Fibroblast of pulmonary artery (primary cell): ENCODE measurements around the gene CD2BP2.
"Not testable (repeated sequence)": the region's sequence is repeated elsewhere in the genome, so short reads cannot be mapped to it uniquely, and the experiment has no call there.

Experiments
- DNase-seq: peaks from one replicate; pipeline ENCODE4 v3.0.0-alpha.2; 2010; ENCODE audit warnings: low read depth
- H3K4me3 ChIP-seq: replicated peaks from 2 replicates; pipeline ENCODE4 v1.5.1; 2011; ENCODE audit warnings: low read depth, mild to moderate bottlenecking, control low read depth, low read length, moderate library complexity
- TF ChIP-seq, protein P1 (sequence below): IDR thresholded peaks from 2 replicates; pipeline ENCODE4 v1.5.1; 2011; ENCODE audit warnings: mild to moderate bottlenecking, control low read depth, low read length, inconsistent platforms; ENCODE audit errors: missing control alignments

CD2BP2 gene

DNA sequence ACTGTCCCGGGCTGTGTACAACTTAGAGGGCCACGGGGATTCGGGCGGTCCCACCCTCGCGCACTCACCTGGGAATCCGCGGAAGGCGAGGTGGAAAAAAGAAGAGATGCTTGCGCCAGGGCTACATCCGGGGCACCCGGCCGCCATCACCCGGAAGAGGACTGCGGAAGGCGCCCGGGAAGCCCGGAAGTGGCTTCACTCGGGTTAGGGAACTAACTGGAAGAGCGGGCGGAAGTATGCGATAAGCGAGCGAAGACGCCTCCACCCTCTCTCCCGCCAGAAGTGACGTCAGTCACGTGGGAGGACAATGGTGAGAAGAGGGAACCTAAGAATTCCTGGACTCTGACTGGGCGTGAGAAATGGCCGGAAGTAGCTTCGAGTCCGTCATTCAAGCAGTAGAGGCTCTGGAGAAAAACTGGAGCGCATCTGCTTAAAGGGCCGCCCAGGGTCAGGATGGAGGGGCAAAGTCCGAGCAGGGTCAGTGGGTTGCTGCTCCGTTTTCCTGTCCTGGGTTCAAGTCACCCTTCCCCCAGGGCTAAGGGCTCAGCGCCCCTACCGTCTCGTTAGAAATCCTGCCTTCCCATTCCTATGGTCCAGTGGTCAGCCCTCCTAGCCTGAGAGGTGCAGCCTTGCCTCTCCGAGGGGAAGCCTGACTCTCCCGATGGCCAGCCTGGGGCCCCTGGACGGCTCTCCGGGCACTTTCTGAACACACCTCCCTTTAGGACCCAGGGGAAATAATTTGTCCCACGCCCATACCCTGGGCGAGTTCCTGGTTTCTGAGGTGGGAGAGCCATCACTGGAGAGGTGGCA, at the start of gene CD2BP2:
Gene CD2BP2, minus strand, starts transcription at position 165 of the 810 bp plus-strand sequence. CDS start 627 bp downstream, outside the sequence.
- peak within 1 kb of the TSS; percentile 78 for H3K4me3 ChIP-seq
- peak; percentile 100 for DNase-seq
- TF ChIP-seq, protein P1, sequence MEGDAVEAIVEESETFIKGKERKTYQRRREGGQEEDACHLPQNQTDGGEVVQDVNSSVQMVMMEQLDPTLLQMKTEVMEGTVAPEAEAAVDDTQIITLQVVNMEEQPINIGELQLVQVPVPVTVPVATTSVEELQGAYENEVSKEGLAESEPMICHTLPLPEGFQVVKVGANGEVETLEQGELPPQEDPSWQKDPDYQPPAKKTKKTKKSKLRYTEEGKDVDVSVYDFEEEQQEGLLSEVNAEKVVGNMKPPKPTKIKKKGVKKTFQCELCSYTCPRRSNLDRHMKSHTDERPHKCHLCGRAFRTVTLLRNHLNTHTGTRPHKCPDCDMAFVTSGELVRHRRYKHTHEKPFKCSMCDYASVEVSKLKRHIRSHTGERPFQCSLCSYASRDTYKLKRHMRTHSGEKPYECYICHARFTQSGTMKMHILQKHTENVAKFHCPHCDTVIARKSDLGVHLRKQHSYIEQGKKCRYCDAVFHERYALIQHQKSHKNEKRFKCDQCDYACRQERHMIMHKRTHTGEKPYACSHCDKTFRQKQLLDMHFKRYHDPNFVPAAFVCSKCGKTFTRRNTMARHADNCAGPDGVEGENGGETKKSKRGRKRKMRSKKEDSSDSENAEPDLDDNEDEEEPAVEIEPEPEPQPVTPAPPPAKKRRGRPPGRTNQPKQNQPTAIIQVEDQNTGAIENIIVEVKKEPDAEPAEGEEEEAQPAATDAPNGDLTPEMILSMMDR: no peak

DNA sequence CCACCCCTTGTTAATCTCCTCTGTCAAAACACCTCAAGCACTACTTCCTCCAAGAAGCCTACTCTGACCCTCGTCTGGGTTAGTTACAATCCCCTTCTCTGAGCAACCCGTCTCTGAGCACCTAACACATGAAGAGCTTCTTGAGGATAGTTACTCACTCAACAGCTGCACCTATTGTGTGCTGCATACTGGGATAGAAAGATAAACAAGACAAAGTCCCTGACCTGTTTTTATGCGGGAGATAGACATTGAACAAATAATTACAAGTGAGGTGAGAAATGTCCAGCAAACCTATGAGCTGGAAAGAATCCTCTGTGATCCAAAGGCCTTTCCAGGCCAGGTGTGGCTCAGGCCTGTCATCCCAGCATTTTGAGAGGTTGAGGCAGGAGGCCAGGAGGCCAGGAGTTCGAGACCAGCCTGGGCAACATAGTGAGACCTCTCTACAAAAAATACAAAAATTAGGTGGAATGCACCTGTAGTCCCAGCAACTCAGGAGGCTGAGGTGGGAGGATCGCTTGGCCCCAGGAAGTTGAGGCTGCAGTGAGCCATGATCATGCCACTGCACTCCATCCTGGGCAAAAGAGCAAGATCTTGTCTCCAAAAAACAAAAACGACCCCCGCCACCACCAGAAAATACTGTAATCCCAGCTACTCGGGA, 46.8 kb upstream of the CD2BP2 start:
- TF ChIP-seq, protein P1: no peak
- no peak overlapping the region for H3K4me3 ChIP-seq
- no peak for DNase-seq

DNA sequence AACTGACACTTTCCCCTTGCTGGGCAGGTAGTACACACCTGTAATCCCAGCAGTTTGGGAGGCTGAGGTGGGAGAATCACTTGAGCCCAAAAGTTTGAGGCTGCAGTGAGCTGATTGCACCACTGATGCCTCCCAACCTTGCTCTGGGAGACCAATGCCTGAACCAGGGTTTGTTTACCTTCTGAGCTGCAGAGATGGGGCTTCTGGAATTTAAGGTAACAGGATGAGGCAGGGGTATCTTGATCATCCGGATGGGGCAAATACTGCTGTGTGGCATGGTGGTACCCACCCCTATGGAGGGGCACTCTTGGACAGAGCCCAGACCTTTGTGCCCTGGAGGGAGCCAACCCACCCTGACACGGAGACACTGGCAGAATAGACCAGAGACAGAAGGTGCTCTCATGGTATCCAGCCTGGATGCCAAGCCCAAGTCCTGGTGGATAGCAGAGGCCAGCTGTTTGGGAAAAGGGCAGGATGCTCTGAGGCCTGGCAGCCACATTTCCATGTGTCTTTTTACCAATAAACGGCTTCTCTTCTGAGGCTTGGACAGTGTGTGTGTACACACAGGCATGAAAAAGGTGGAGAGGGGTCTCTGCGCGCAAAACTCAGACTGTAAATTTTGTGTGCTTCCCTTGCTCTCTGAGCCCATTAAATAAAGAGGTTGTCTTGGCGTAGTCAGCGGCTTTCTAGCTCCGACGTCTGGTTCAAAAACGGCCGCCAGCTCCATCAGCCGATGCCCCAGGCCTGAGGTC, 44.5 kb upstream of the CD2BP2 start:
- TF ChIP-seq, protein P1: no peak
- DNase-seq: no peak
- peak overlapping the region; percentile 69 for H3K4me3 ChIP-seq

DNA sequence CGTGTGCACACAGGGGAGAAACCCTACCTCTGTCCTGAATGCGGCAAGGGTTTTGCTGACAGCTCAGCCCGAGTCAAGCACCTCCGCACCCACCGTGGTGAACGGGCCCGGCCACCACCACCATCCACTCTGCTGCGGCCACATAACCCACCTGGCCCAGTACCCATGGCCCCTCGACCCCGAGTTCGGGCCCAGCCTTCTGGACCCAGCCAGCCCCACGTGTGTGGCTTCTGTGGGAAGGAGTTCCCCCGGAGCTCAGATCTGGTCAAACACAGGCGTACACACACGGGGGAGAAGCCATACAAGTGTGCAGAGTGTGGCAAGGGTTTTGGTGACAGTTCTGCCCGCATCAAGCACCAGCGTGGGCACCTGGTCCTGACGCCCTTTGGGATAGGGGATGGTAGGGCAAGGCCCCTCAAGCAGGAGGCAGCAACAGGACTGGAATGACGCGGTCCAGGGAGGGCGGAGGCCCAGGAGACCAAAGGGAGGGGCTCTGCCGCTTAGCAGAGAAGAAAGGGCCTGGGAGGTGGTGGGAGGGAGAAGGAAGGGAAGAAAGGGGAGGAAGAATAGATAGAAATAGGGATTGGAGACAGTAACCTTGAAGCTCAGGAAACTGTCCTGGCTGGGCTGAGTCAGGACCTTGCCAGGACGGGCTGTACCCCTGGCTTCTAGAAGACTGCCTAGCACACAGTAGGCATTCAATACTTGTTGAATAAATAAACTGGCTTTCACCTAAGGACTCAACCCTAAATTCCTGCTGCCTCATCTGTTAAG, 43.7 kb upstream of the CD2BP2 start:
- no peak for DNase-seq
- H3K4me3 ChIP-seq: no peak overlapping the region
- TF ChIP-seq, protein P1: no peak

DNA sequence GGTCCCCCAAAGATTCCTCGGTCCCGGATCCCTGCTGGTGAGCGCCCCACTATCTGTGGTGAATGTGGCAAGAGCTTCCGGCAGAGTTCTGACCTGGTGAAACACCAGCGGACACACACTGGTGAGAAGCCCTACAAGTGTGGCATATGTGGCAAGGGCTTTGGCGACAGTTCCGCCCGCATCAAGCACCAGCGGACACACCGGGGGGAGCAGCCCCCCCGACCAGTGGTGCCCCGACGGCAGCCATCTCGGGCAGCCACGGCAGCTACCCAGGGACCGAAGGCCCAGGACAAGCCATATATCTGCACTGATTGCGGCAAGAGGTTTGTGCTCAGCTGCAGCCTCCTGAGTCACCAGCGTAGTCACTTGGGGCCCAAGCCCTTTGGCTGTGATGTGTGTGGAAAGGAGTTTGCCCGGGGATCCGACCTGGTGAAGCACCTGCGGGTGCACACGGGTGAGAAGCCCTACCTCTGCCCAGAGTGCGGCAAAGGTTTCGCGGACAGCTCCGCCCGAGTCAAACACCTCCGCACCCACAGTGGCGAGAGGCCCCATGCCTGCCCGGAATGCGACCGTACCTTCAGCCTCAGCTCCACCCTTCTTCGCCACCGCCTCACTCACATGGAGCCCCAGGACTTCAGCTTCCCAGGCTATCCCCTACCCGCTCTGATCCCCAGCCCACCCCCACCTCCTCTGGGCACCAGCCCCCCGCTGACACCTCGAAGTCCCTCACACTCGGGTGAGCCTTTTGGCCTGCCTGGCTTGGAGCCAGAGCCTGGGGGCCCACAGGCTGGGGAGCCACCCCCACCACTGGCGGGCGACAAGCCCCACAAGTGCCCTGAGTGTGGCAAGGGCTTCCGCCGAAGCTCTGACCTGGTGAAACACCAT, 42.9 kb upstream of the CD2BP2 start:
- no peak overlapping the region for H3K4me3 ChIP-seq
- no peak for DNase-seq
- TF ChIP-seq, protein P1: no peak

DNA sequence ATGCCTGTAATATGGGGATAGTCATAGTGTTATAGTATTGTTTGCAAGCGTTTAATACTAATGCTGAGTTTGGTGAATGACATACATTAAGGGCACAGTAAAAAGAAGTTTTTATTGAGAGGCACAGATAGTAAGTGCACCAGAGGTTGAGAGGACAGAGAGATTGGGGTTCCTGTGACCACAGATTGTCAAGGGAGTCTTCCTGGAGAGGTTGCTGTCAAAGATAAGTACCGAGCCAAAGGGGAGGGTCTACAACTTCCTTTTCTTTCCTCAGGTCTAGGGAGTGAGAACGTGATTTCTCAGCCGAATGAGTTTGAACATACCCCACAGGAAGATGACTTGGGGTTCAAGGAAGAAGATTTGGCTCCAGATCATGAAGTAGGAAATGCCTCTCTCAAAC, 41.9 kb upstream of the CD2BP2 start:
- no peak for DNase-seq
- no peak overlapping the region for H3K4me3 ChIP-seq
- TF ChIP-seq, protein P1: no peak

DNA sequence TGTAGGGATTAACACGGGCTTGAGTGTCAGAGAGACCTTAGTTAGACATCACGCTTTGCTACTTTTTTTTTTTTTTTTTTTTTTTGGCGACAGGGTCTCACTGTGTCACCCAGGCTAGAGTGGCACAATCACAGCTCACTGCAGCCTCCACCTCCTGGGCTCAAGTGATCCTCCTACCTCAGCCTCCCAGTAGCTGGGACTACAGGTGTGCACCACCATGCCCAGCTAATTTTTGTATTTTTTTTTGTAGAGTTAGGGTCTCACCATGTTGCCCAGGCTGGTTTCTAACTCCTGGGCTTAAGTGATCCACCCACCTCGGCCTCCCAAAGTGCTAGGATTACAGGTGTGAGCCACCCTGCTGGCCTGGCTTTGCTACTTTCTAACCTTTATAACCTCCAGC, 41.5 kb upstream of the CD2BP2 start:
- DNase-seq, H3K4me3 ChIP-seq: not testable (repeated sequence)
